HFF-Myc (cell line): Measurements from ENCODE around the gene PTPRN2.

ENCODE experiments used
- DNase-seq: peaks from one replicate; pipeline ENCODE4 v3.0.0-alpha.2; 2011; ENCODE audit warnings: low read depth; ENCODE audit errors: extremely low read depth
- H3K4me3 ChIP-seq: replicated peaks from 2 replicates; pipeline ENCODE4 v1.5.1; 2011; ENCODE audit warnings: low read depth, mild to moderate bottlenecking, control low read depth, low read length
- TF ChIP-seq, protein P1 (sequence below): IDR thresholded peaks from 2 replicates; pipeline ENCODE4 v1.5.1; 2012; ENCODE audit warnings: mild to moderate bottlenecking, low read depth, low read length, control low read depth; ENCODE audit errors: missing control alignments

The PTPRN2 gene

DNA sequence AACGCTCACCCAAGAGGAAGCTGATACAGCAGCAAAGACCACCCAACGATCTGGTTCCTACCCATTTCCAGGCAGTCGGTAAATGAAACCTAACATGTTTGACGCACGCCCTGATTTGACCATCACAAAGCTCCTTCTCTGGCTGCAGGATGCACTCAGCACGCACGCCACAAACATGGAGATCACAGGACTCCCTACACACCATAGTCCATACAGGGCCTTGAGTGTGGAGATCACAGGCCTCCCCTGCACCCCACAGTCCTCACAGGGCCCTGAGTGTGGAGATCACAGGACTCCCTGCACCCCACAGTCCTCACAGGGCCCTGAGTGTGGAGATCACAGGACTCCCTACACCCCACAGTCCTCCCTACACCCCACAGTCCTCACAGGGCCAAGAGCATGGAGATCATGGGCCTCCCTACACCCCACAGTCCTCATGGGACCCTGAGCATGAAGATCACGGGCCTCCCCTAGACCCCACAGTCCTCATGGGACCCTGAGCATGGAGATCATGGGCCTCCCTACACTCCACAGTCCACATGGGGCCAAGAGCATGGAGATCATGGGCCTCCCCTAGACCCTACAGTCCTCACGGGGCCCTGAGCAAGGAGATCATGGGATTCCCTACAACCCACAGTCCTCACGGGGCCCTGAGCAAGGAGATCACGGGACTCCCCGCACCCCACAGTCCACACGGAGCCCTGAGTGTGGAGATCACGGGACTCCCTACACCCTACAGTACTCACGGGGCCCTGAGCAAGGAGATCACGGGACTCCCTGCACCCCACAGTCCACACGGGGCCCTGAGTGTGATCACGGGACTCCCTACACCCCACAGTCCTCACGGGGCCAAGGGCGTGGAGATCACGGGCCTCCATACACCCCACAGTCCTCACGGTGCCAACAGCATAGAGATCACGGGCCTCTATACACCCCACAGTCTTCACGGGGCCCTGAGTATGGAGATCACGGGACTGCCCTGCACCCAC is 841.6 kb downstream of the PTPRN2 start:
- no peak overlapping the region for H3K4me3 ChIP-seq
- TF ChIP-seq, protein P1, sequence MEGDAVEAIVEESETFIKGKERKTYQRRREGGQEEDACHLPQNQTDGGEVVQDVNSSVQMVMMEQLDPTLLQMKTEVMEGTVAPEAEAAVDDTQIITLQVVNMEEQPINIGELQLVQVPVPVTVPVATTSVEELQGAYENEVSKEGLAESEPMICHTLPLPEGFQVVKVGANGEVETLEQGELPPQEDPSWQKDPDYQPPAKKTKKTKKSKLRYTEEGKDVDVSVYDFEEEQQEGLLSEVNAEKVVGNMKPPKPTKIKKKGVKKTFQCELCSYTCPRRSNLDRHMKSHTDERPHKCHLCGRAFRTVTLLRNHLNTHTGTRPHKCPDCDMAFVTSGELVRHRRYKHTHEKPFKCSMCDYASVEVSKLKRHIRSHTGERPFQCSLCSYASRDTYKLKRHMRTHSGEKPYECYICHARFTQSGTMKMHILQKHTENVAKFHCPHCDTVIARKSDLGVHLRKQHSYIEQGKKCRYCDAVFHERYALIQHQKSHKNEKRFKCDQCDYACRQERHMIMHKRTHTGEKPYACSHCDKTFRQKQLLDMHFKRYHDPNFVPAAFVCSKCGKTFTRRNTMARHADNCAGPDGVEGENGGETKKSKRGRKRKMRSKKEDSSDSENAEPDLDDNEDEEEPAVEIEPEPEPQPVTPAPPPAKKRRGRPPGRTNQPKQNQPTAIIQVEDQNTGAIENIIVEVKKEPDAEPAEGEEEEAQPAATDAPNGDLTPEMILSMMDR, result no peak
- no peak for DNase-seq

GRCh38 chr7:157744786-157745601 is 842.6 kb downstream of the PTPRN2 start:
- H3K4me3 ChIP-seq, result no peak overlapping the region
- DNase-seq, result no peak
- TF ChIP-seq, protein P1, result no peak

- TF ChIP-seq, protein P1, result no peak
- DNase-seq, result no peak
- H3K4me3 ChIP-seq, result no peak overlapping the region
Observed at GRCh38 chr7:157743781-157744525, 843.7 kb downstream of the PTPRN2 start.

GRCh38 chr7:157740251-157740798 is 847.3 kb downstream of the PTPRN2 start:
- TF ChIP-seq, protein P1, result no peak
- no peak for DNase-seq
- H3K4me3 ChIP-seq, result no peak overlapping the region

DNA sequence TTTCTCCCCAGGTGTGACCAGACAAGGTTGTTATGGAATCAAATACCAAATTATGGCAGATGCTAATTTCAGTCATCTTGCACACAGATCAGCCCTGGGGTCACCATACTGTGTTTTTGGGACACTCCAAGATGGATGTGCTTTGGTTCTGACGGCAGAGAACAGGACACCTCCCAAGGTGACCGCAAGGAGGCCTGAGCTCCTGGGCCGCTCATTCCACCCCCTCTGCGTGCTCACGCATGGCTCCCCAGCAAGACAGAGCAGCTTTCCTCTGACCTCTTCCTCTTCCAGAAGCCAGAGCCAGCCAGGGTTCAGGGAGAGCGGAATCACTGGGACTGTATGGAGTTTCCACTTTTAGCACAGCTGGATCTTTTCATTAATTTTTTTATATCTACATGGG is 848.0 kb downstream of the PTPRN2 start:
- DNase-seq, result no peak
- no peak overlapping the region for H3K4me3 ChIP-seq
- TF ChIP-seq, protein P1, result no peak

DNA sequence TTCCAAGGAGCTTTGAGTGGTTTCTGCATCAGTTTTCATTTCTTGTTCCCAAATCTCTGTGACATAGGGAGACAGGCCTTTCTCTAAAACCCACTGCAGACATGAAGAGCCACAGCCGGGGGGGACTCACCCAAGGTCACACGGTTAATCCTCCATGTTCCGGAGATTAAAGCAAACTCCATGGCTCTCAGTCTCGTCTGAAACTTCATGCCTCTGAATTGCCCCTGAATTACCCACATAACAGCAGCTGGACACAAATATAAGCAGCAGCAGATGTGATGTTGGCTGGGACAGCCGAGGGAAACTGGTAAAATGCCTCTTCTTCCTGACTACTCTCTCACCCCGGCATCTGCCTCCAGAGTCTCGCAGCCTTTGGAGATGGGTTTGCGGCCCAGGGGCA is 848.6 kb downstream of the PTPRN2 start:
- DNase-seq, result no peak
- no peak overlapping the region for H3K4me3 ChIP-seq
- TF ChIP-seq, protein P1, result no peak
